ENCODE data around the gene GAMT.

GAMT gene

GRCh38 chr19:1438933-1439354 lies 37.6 kb upstream of the GAMT start:
- H3K36me3 ChIP-seq (replicated peaks), result peaks cover 51% of the 10 kb centered on the region
- DNase-seq, result no peak
- in situ Hi-C loops (cut with HindIII; ENCODE audit: low pct_ligation_motif_present, low sequenced_read_pairs), result no loop called here

GRCh38 chr19:1438035-1438932 lies 36.9 kb upstream of the GAMT start, which contains the start of gene RPS15:
Gene RPS15 (plus strand): TSS chr19:1438396. CDS start chr19:1438426, 30 bp downstream.
- Histone ChIP-seq H3K36me3 (replicated peaks) (peaks cover 55% of the 10 kb centered on the region), H3K4me3 (ENCODE audit: low read depth, low read length) (peak within 1 kb of the TSS; percentile 89), H3K27ac (peak within 1 kb of the TSS; percentile 93), H3K27me3 (replicated peaks) (no peaks in the 10 kb centered on the region)
- in situ Hi-C loops (cut with HindIII; ENCODE audit: low pct_ligation_motif_present, low sequenced_read_pairs), result no loop called here
- TF ChIP-seq CTCF (IDR thresholded peaks at IDR 0.05; ENCODE audit: low read depth, low read length, missing control alignments), result peak; percentile 96
- DNase-seq, result peak; percentile 85

More at GRCh38 chr19:1438933-1439354, 37.6 kb upstream of the GAMT start:
- Histone ChIP-seq H3K27me3 (replicated peaks) (no peaks in the 10 kb centered on the region), H3K4me3 (ENCODE audit: low read depth, low read length) (peak overlapping the region; percentile 89), H3K27ac (peak overlapping the region; percentile 93)
- no peak for TF ChIP-seq CTCF (IDR thresholded peaks at IDR 0.05; ENCODE audit: low read depth, low read length, missing control alignments)

- no peak for DNase-seq
- Histone ChIP-seq H3K27ac (peak overlapping the region; percentile 93), H3K36me3 (replicated peaks) (peaks cover 57% of the 10 kb centered on the region), H3K27me3 (replicated peaks) (no peaks in the 10 kb centered on the region), H3K4me3 (ENCODE audit: low read depth, low read length) (no peak overlapping the region)
- no peak for TF ChIP-seq CTCF (IDR thresholded peaks at IDR 0.05; ENCODE audit: low read depth, low read length, missing control alignments)
- in situ Hi-C loops (cut with HindIII; ENCODE audit: low pct_ligation_motif_present, low sequenced_read_pairs), result no loop called here
Measured at GRCh38 chr19:1437609-1438008, 36.3 kb upstream of the GAMT start.

- H3K27me3 ChIP-seq (replicated peaks), result no peaks in the 10 kb centered on the region
- H3K27ac ChIP-seq, result no peak overlapping the region
- in situ Hi-C loops (cut with HindIII; ENCODE audit: low pct_ligation_motif_present, low sequenced_read_pairs), result no loop called here
- DNase-seq, result no peak
- peaks cover 54% of the 10 kb centered on the region for H3K36me3 ChIP-seq (replicated peaks)
- H3K4me3 ChIP-seq (ENCODE audit: low read depth, low read length), result no peak overlapping the region
- no peak for TF ChIP-seq CTCF (IDR thresholded peaks at IDR 0.05; ENCODE audit: low read depth, low read length, missing control alignments)
Measured at GRCh38 chr19:1435378-1435989, 34.1 kb upstream of the GAMT start.

- TF ChIP-seq CTCF (IDR thresholded peaks at IDR 0.05; ENCODE audit: low read depth, low read length, missing control alignments), result no peak
- Histone ChIP-seq H3K27ac (no peak overlapping the region), H3K4me3 (ENCODE audit: low read depth, low read length) (no peak overlapping the region), H3K27me3 (replicated peaks) (no peaks in the 10 kb centered on the region), H3K36me3 (replicated peaks) (peaks cover 53% of the 10 kb centered on the region)
- no peak for DNase-seq
- in situ Hi-C loops (cut with HindIII; ENCODE audit: low pct_ligation_motif_present, low sequenced_read_pairs), result no loop called here
Measured at GRCh38 chr19:1434577-1435060, 33.3 kb upstream of the GAMT start.

All from brain microvascular endothelial cell (primary cell).